SH-SY5Y (cell line): ENCODE results near the gene GRID2.

Experiments used
- GATA2 ChIP-seq: IDR thresholded peaks from 2 replicates; pipeline ENCODE4 v1.6.1; 2011; ENCODE audit warnings: mild to moderate bottlenecking, low read depth, low read length
- GATA3 ChIP-seq: IDR thresholded peaks from 2 replicates; pipeline ENCODE4 v1.6.1; 2011; ENCODE audit warnings: low read depth, mild to moderate bottlenecking, low read length, moderate library complexity

Gene GRID2

DNA sequence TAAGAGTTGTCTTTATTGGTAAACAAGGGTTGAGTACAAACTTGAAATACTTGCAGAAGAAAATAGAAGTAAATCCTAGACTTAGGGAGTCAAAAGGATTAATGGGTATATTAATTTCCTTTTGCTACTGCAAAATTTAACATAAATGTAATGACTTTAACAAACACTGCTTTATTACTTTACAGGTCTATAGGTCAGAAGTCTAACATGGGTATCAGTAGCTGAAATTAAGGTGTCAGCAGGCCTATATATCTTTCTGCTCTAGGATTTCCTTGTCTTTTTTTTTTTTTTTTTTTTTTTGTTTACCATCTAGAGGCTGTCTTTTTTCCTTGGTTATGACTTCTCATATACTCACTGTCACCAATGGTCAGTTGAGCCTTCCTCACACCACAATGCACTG is 220.4 kb downstream of the GRID2 start:
- TF ChIP-seq GATA2 (no peak), GATA3 (no peak)

DNA sequence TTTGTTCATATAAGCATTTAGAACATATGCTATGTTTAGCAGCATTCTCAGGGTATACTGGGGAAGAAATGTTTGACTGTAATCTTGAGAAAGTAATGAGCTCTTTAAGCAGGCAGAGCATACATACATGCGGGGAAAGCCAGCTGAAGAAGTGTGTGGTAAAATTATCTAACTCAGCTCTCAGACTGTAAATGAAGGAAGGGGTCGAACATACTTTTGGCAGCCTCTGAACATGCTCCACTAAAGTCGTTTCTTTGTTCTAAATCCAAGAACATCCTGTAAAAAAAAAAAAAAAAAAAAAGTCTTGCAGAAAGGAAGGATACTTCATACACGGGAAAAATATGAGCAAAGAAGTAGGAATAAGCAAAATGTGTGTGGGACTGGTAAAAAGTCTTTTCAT is 224.8 kb downstream of the GRID2 start:
- TF ChIP-seq GATA3, result no peak
- TF ChIP-seq GATA2, result no peak

DNA sequence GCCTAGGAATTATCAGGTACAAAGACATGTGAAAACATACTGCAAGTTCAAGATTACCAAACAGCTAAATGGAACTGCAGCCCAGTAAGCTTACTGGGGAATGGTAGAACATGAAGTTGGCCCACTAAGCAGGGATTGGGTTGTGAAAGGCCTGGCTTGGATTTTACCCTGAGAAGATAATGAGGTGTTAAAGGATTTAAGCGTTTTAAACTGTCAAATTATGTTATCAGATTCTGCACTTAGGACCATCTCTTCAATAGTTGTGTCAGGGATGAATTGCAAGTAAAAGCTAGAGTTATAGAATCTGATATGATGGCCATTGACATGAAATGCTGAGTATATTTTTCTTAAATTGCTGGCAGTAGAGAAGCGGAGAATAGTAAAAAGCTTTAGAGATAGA is 225.7 kb downstream of the GRID2 start:
- no peak for TF ChIP-seq GATA2
- TF ChIP-seq GATA3, result no peak

DNA sequence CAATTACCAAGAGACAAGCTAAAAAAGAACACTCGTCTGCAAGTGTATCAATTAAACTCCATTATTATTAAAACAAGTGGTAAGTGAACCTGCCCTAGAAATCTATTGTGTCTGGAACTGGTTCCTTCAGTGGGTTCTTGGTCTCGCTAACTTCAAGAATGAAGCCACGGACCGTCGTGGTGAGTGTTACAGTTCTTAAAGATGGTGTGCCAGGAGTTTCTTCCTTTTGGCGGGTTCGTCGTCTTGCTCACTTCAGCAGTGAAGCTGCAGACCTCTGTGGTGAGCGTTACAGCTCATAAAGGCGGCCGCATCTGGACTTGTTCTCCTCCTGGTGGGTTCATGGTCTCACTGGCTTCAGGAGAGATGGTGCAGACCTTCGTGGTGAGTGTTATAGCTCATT is 231.8 kb downstream of the GRID2 start:
- TF ChIP-seq GATA2 (no peak), GATA3 (no peak)

DNA sequence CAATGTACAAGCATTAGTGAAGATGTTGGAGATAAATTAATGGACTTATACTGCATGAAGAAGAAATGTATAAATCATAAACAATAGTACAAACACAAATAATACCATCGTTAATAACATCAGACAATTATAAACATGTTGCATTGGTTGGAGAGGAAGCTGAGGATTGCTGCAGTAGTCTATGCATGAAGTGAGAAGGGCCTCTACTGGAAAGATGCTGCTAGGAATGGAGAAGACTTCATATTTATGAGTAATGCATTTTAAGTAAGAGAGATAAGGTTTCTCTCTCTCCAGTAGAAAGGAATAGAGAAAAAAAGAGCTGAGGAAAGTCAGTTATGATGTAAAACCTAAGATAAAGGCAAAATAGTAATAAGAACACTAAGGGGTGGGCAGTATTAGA is 247.8 kb downstream of the GRID2 start:
- TF ChIP-seq GATA2, result no peak
- no peak for TF ChIP-seq GATA3

DNA sequence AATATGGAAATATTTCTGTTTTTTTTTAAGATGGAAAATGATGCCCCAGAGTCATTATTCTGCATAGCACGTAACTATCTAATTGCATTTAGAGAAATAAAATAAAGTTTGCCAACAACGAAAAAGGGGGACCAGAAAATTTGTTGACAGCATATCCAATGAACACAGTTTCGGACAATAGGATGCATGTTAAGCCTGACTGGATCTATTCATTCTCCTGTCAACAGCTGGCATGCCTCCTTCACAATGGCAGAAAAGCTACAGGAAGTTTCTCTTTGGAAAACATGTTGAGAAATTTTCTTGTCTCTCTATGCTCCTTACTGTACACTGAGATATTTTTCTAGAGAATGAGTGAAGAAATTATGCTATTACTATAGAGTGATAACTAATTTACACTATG is 262.5 kb downstream of the GRID2 start:
- TF ChIP-seq GATA2 (no peak), GATA3 (no peak)

DNA sequence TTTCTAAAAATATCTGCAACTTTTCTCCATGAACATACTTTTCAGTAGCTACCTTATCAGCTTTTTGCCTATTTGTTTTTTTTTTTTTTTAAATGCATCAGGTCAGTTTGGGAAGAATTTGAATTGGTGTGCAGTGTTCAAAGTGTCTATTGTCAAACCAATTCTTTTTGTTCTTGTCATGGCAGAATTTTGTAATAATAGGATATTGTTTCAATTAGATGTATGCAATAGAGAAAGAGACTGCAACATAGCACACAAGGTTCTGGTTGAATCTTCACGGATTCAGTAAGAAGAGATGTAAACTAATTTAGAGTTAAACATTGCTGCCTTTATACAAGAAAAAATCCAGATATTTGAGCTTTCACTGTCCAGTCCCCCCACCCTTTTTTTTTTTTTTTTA is 277.1 kb downstream of the GRID2 start:
- no peak for TF ChIP-seq GATA3
- TF ChIP-seq GATA2, result no peak

DNA sequence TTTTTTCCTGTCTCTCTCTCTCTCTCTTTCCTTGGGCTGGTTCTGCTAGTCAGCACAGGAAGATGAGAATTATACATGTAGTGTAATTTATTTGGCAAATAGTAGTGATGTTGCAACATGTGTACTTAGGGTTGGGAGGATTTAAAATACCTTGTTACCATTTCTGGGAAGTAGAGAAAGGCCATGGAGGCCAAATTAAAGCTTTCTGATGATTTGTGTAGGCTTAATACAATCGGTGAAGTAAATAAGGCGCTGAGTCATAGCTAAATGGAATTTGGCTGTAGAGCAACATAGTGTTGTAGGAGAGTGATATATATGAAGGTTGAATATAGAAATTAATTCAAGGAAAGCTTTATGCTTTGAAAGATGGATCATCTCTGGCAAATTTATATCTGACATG is 295.3 kb downstream of the GRID2 start:
- TF ChIP-seq GATA3, result no peak
- no peak for TF ChIP-seq GATA2

DNA sequence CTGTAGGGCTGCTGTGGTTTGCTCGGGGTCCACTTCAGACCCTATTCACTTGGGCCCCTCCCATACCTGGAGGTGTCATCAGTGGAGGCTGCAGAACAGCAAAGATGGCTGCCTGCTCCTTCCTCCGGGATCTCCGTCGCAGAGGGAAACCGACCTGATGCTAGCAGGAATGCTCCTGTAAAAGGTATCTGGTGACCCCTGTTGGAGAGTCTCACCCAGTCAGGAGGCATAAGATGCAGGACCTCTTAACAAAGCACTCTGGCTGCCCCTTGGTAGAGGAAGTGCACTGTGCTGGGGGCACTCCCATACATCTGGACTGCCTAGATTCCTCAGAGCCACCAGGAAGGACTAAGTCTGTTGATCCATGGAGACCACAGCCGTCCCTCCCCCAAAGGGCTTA is 296.9 kb downstream of the GRID2 start:
- no peak for TF ChIP-seq GATA3
- TF ChIP-seq GATA2, result no peak

DNA sequence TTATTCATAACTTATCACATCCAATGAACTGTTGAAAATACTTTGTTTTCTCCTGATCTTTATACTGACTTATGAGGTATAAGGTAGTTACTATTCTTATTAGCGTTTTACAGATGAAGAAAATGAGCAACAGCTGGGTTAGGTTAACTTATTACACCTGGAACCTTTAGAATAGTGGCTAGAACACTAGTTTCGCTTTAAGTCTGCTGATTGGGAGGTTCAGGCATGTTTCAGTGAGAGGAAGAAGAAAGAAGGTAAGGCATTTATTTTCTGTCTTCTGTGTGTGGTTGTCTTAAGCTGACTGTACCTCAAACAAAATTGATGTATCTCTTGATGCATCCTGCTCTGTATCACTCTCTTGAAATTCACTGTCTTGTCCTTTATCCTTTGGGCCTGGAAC is 302.5 kb downstream of the GRID2 start:
- no peak for TF ChIP-seq GATA3
- no peak for TF ChIP-seq GATA2

DNA sequence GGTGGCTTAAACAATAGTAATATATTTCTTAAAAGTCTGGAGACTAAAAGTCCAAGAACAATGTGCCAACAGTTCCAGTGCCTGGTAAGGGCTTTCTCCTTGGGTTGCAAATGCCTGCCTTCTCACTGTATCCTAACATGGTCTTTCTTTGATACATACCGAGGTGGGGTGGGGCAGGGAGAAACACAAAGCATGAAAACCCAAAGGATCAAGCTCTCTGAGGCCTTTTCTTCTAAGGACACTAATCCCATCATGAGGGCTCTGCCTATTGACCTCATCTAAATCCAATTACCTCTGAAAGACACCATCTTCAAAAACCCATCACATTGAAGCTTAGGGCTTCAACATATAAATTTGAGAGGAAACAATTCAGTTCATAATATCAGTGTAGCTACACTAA is 311.3 kb downstream of the GRID2 start:
- TF ChIP-seq GATA2, result no peak
- no peak for TF ChIP-seq GATA3

DNA sequence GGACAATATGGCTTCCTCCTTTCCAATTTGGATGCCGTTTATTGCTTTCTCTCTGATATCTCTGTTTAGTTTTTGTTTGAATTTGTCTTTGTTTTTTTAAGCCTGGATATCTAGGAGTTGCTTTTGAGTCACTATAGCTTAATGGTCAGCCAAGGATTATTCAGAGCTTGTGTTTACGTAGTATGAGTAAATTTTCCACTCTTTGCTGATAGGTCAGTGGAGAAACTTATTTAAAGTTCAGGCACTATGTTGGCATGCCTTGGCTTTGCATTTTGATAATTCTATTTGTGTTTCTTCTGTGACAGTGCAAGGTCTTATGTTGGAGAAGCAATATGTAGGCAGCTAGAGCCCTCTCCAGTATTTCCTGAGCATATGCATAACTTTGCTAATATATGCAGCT is 315.2 kb downstream of the GRID2 start:
- no peak for TF ChIP-seq GATA3

DNA sequence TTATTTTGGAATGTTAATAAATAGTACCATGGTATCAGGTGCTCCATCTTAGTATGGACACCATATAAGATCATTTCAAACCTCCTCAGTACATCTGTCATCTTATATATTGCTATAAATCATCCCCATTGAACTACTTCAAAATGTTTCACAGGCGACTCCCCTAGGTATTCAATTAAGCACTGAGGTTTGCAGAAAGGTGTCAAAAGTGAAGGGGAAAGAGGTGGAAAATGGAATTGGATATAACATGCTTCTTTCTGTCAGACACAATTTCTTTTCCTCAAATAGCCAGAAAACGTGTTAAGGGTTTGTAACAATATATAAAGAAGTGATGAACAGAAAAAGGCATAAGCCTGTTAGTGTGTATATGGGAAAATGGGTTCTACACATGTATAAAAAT is 325.5 kb downstream of the GRID2 start:
- TF ChIP-seq GATA2 (no peak), GATA3 (no peak)

DNA sequence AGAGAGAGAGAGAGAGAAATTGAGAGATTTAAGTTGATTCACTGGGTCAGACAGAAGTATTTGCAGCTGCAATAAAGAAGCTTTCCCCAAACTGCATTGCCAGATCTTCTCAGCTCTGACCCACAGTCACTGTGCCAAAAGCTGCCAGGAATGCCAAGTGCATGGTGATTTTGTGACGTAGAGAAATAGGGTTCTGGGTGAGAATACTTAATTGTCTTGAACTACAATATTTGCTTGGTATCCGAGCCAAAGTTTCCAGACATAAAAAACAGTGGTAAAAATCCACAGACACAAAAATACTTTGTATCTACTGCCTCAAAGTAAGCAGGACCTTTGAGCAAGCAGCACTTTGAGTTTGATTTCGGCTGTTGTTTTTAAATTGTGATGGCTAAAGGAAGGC is 331.1 kb downstream of the GRID2 start:
- TF ChIP-seq GATA3 (no peak), GATA2 (no peak)

DNA sequence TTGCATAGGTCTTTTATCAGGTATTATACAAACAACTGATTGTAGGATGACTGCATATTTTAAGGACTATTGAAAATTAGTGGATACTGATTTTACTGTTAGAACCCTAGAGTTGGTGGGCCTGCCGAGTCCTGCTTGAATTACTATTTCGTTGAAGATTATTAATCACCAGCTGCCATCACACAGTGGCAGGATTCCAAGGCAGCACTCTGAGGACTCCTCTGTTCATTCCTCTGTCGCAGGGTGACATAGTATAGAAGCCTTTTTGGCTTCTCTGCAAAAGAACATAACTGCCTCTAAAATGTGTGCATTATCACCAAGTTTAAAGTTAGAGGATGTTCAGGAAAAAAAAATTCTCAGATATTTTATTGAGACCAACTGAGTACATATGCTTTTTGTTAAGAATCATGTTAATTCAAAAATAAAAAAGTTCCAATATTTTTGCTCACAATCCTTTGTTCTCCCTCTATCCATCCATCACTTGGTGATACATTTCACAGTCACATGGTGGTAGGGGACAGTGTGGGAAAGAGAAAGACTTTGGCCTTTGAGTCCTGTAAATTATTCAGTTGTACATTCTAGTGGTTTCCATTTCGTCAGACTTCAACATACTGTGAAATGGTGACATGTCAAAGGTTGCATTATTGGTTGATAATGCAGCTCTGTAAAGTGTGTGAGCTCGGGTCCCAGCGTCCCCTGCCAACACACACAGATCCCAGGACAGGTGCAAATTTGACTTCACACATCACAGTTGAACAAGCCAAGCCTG is 332.5 kb downstream of the GRID2 start:
- no peak for TF ChIP-seq GATA2
- no peak for TF ChIP-seq GATA3

DNA sequence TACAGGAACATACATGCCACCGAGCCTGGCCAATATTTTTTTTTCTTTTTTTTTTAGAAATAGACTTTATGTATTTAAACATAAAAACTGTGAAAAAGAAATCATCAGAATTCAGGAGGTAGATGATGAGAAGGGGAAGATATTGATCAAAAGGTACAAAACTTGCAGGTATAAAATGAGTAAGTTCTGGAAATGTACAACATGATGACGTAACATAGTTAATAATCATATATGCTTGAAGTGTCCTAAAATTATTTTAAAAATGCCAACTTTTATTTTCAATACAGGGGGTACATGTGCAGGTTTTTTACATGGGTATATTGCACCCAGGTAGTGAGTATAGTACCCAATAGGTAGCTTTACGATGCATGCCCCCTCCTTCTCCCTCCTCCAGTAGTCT is 337.6 kb downstream of the GRID2 start:
- TF ChIP-seq GATA3, result no peak
- TF ChIP-seq GATA2, result no peak

DNA sequence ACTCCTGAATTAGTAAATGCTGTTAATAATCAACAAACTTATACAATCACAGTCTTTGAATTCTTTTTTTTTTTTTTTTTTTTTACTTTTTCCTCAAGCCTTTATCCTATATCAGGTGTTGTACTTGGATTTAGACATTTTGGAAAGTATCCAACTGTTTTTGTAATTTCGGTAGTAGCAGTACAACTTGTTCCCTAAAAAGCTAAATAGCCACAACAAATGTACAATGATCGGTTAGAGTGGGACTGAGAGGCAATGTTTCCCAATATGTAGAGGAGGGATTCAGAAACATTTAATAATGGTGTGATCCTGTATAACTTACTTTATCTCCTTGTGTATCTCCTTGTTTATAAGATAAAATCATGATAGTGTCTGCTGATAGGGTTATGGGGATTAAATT is 343.1 kb downstream of the GRID2 start:
- TF ChIP-seq GATA3, result no peak
- TF ChIP-seq GATA2, result no peak
